Activated T-helper 1 cell treated with Interleukin-2 at 50 U/mL for 16 hours (primary cell): Measurements from ENCODE around the gene PRKCA.
A peak's percentile ranks its signal among the peaks of the same experiment; 100 is the strongest.
"Not testable (repeated sequence)": the region's sequence is repeated elsewhere in the genome, so short reads cannot be mapped to it uniquely, and the experiment has no call there.

Experiments used
- DNase-seq: peaks from one replicate; pipeline ENCODE4 v3.0.0-alpha.2; 2020; ENCODE audit warnings: low read depth

The PRKCA gene

GRCh38 chr17:66489576-66489975, 187.2 kb downstream of the PRKCA start:
- not testable (repeated sequence) for DNase-seq

- no peak for DNase-seq
These were observed 188.8 kb downstream of the PRKCA start for GRCh38 chr17:66491213-66491612.

- no peak for DNase-seq
These were observed 189.3 kb downstream of the PRKCA start for GRCh38 chr17:66491665-66492064.

- no peak for DNase-seq
These were observed 189.7 kb downstream of the PRKCA start for GRCh38 chr17:66492080-66492479.

GRCh38 chr17:66492561-66493005, 190.2 kb downstream of the PRKCA start:
- DNase-seq: no peak

GRCh38 chr17:66493283-66494019, 191.0 kb downstream of the PRKCA start:
- no peak for DNase-seq

GRCh38 chr17:66494023-66494803, 191.8 kb downstream of the PRKCA start:
- no peak for DNase-seq

GRCh38 chr17:66495035-66495434, 192.6 kb downstream of the PRKCA start:
- DNase-seq: no peak

- no peak for DNase-seq
These were observed 193.9 kb downstream of the PRKCA start for GRCh38 chr17:66496306-66496705.

- no peak for DNase-seq
These were observed 196.2 kb downstream of the PRKCA start for GRCh38 chr17:66498580-66498979.

- no peak for DNase-seq
These were observed 204.2 kb downstream of the PRKCA start for GRCh38 chr17:66506641-66507040.

GRCh38 chr17:66507103-66507923, 204.9 kb downstream of the PRKCA start:
- DNase-seq: no peak

GRCh38 chr17:66507982-66508760, 205.8 kb downstream of the PRKCA start:
- DNase-seq: no peak

- DNase-seq: peak; percentile 21
These were observed 206.8 kb downstream of the PRKCA start for GRCh38 chr17:66508896-66509844.

- DNase-seq: no peak
These were observed 207.5 kb downstream of the PRKCA start for GRCh38 chr17:66509926-66510325.

GRCh38 chr17:66511135-66511534, 208.7 kb downstream of the PRKCA start:
- no peak for DNase-seq

- DNase-seq: no peak
These were observed 211.9 kb downstream of the PRKCA start for GRCh38 chr17:66514227-66514806.

GRCh38 chr17:66515974-66516373, 213.6 kb downstream of the PRKCA start:
- no peak for DNase-seq

GRCh38 chr17:66517336-66518009, 215.1 kb downstream of the PRKCA start:
- DNase-seq: no peak

GRCh38 chr17:66518108-66518507, 215.7 kb downstream of the PRKCA start:
- DNase-seq: no peak
